RPMI8226 (cell line): ENCODE data around the gene ZFYVE9.
"Not testable (repeated sequence)": the region's sequence is repeated elsewhere in the genome, so short reads cannot be mapped to it uniquely, and the experiment has no call there.

Experiments
- DNase-seq: peaks from one replicate; pipeline ENCODE4 v3.0.0-alpha.2; 2015

Gene ZFYVE9

GRCh38 chr1:52192436-52192835 is 50.5 kb downstream of the ZFYVE9 start:
- DNase-seq: no peak

DNA sequence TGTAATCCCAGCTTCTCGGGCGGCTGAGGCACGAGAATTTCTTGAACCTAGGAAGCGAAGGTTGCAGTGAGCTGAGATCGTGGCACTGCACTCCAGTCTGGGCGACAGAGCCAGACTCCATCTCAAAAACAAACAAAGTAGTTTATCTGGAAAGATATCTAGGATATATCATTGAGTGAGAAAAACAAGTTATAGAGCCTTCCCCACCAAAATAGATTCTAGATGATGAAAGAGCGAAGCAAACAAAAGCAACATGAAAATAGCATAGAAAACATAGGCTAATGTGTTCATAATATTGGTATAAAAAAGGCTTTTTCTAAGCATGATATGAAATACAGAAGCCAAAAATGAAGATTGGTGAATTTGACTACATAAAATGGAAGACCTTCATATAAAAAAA is 52.1 kb downstream of the ZFYVE9 start:
- DNase-seq: no peak

DNA sequence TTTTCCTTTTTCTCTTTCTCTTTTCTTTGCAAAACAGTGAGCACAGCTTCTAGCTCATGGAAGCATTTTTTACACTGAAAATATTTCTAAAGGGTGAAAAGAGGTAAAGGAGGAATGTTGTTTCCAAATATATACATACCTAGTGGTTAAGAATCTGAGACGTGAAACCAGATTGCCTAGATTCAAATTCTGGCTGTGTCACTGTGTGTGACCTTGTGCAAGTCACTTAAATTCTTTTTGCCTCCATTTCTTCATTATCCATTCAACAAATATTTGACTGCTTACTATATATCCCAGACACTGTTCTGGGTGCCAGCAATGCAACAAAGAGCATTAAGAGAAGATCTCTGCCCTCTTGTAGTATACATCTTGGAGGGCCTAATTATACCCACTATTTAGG is 53.3 kb downstream of the ZFYVE9 start:
- no peak for DNase-seq

DNA sequence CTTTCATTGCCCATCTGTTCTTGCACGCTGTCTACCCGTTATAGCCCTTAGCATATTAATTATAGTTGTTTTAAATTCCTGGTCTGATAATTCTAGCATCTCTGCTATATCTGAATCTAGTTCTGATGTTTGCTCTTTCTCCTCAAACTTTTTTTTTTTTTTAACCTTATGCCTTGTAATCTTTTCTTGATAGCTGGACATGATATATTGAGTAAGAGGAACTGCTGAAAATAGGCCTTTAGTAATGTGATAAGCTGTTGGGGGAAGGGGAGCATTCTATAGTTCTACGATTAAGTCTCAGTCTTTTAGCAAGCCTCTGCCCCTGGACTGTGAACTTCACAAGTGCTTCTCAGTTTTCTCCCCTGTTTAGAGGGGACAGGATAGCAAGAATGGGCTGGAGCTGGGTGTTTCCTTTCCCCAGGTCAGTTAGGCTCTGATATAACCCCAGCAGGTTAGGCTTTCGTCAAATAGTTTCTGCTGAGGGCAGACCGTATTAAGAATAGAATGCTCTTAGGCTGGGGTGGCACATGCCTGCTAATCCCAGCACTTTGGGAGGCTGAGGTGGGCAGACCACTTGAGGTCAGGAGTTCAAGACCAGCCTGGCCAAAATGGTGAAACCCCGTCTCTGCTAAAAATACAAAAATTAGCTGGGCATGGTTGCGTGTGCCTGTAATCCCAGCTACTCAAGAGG is 62.2 kb downstream of the ZFYVE9 start:
- DNase-seq: no peak

DNA sequence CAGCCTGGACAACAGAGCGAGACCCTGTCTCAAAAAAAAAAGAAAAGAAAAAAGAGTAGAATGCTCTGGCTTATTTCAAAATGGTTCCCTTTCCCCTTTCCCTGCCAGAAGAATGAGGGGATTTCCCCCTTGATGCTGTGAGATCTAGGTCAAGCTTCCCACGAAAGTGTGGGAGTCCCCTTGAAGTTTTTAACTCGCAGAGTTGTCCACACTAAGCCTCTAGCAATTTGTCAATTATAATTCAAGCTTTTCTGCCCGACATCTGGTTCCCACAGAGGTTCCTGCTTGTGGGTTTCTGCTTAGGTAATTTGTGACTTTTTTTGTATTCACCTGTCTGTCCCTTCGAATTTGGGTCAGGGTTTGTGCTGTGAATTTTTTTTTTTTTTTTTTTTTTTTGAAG is 62.8 kb downstream of the ZFYVE9 start:
- DNase-seq: no peak

- DNase-seq: not testable (repeated sequence)
Measured at GRCh38 chr1:52206686-52207085, 64.8 kb downstream of the ZFYVE9 start.

DNA sequence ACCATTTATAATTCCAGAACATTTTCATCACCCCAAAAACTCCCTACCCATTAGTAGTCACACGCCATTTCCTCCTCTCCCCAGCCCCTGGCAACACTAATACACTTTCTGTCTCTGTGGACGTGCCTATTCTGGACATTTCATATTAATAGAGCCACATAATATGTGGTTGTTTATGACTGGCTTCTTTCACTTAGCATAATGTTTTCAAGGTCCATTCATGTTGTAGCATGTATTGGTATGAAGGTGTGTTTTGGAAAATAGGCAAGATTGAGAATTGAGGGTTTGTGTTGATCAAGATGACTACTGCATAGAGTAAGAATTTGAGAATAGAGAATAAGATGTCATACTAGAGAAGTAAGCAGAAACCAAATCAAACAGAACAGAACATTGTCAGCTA is 67.5 kb downstream of the ZFYVE9 start:
- DNase-seq: no peak

GRCh38 chr1:52210044-52210443 is 68.2 kb downstream of the ZFYVE9 start:
- no peak for DNase-seq

DNA sequence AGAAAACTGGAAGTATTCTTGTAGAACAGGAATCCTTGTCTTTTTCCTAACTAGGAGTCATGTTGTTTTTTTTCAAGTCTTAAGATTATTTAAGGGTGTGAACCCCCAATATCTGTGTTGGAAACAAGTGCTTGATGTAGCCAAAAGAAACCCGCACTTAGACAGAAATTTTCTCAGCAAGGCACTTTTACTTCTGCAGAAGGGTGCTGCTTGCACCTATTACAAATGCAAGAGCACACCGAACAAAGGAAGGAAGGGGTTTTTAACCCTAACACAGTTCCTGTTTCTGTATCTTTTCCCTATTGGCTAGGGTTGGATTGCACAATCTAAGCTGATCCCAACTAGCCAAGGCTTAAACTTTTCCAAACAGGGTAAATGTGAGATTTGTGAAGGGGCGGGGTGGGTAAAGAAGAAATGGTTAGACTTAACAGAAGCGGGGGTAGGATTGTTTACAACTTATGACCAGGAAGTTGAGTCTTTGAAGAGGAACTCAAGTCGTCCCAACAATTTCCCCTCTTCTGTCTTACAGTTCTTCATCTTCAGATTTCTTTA is 75.1 kb downstream of the ZFYVE9 start:
- DNase-seq: no peak

DNA sequence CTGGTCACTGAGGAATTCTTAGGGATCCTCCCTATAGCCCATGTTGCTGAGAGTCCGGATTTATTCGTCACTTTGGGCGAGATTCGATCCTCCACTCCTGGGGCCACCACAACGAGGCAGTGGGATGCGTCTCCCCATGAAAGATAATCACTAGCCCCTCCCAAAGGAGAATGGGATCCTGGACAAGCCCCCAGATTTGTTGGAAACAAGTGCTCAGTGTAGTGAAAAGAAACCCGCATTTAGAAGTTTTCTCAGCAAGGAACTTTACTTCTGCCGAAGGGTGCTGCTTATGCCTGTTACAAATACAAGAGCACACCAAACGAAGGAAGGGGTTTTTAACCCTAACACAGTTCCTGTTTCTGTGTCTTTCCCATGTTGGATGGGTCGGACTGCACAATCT is 83.3 kb downstream of the ZFYVE9 start:
- DNase-seq: no peak

DNA sequence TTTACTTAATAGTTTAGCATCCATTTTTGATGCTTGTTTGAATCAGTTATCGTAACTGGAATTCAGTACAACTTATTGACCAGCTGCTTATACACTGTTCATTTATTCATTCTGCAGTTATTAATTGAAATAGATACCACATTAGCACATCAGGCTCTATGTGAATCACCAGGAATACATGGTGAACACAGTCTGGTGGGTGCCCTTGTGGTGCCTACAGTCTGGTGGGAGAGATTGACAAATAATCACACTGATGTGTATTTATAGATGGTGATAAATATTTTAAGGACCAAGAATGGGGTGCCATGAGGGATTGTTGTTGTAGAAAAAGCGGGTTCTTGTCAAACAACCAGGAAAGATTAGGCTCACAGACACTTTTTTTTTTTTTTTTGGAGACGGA is 87.6 kb downstream of the ZFYVE9 start:
- no peak for DNase-seq

DNA sequence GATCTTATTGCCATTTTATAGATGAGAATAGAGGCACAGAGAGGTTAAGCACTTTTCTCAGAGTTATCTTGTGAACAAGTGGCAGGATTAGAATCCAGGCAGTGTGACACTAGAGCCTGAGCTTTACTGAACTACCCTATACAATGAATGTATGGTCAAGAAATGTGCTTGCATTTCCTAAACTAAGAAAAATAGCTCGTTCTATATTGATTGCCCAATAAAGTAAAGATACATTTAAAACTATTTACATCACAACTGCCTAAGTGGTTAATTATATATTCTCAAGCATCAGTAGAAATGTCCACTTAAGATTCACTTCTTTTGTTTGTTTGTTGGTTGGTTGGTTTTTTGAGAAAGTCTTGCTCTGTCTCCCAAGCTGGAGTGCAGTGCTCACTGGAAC is 91.6 kb downstream of the ZFYVE9 start:
- no peak for DNase-seq

DNA sequence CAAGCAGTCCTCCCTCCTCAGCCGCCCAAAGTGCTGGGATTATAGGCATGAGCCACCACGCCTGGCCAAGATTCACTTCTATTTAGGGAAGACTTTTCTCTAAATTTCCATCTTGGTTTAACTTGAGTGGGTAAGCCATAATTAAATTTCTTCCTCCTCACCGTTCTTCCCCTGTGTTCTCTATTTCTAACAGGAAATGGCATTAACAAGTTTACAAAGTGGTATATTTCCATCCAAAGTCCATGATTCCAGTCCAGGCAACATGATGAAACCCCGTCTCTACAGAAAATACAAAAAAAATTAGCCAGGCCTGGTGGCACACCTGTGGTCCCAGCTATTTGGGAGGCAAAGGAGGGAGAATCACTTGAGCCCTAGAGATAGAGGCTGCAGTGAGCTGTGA is 92.1 kb downstream of the ZFYVE9 start:
- DNase-seq: no peak

- no peak for DNase-seq
Measured at GRCh38 chr1:52234708-52235107, 92.8 kb downstream of the ZFYVE9 start.

- no peak for DNase-seq
Measured at GRCh38 chr1:52235646-52236045, 93.8 kb downstream of the ZFYVE9 start.

GRCh38 chr1:52237430-52237829 is 95.5 kb downstream of the ZFYVE9 start:
- DNase-seq: no peak

DNA sequence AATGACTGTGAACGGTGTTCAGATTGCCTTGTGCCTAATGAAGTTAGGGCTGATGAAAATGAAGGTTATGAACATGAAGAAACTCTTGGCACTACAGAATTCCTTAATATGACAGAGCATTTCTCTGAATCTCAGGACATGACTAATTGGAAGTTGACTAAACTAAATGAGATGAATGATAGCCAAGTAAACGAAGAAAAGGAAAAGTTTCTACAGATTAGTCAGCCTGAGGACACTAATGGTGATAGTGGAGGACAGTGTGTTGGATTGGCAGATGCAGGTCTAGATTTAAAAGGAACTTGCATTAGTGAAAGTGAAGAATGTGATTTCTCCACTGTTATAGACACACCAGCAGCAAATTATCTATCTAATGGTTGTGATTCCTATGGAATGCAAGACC is 96.6 kb downstream of the ZFYVE9 start:
- DNase-seq: no peak

DNA sequence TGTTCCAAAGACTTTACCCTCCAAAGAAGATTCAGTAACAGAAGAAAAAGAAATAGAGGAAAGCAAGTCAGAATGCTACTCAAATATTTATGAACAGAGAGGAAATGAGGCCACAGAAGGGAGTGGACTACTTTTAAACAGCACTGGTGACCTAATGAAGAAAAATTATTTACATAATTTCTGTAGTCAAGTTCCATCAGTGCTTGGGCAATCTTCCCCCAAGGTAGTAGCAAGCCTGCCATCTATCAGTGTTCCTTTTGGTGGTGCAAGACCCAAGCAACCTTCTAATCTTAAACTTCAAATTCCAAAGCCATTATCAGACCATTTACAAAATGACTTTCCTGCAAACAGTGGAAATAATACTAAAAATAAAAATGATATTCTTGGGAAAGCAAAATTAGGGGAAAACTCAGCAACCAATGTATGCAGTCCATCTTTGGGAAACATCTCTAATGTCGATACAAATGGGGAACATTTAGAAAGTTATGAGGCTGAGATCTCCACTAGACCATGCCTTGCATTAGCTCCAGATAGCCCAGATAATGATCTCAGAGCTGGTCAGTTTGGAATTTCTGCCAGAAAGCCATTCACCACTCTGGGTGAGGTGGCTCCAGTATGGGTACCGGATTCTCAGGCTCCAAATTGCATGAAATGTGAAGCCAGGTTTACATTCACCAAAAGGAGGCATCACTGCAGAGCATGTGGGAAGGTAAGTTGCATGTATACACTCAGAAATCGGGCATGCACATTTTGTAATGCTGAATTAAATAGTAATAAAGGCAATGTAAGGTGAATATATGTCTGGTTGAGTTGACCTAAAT is 97.2 kb downstream of the ZFYVE9 start:
- no peak for DNase-seq

GRCh38 chr1:52239708-52240001 is 97.8 kb downstream of the ZFYVE9 start:
- DNase-seq: peak; percentile 64

- no peak for DNase-seq
Measured at GRCh38 chr1:52240592-52241210, 98.8 kb downstream of the ZFYVE9 start.

DNA sequence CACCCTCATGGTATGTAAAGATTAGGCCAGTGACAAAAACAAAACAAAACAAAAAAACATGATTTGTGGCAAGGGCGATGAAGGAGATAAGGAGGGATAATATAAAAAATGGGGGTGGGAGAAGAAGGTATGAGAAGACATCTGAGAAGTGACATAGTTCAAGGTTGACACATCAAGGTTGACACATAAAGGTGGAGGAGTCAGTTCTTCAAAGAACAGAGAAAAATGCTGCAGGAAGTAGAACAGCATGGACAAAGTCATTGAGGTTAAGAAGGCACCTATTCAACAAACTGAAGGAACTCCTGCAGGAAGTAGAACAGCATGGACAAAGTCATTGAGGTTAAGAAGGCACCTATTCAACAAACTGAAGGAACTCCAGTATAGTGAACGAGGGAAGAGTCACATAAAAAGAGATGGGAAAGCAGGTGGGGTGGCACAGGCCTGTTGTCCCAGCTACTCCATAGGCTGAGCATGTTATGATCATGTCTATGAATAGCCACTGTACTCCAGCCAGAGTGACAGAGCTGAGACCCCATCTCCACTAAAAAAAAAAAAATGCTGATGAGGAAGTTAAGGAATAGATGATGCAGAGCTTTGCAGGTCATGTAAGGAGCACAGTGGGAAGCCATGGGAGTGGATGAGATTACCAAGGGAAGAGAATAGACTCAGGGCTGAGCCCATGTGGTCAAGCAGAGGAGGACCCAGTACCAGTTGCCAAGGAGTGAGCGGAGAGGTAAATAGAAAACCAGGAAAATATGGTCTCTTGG is 101.5 kb downstream of the ZFYVE9 start:
- DNase-seq: no peak

DNA sequence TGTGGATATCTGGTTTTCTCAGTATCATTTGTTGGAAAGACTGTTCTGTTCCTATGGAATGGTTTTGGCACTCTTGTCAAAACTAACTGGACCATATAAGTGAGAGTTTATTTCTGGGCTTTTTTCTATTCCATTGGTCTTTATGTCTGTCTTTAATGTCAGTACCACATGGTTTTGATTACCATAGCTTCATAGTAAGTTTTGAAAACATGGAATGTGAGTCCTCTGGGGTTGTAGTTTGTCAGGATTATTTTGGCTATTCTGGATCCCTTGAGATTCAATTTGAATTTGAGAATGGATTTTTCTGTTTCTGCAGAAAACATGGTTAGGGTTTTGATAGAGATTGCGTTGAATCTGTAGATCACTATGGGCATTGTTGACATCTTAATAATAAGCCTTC is 107.9 kb downstream of the ZFYVE9 start:
- no peak for DNase-seq

DNA sequence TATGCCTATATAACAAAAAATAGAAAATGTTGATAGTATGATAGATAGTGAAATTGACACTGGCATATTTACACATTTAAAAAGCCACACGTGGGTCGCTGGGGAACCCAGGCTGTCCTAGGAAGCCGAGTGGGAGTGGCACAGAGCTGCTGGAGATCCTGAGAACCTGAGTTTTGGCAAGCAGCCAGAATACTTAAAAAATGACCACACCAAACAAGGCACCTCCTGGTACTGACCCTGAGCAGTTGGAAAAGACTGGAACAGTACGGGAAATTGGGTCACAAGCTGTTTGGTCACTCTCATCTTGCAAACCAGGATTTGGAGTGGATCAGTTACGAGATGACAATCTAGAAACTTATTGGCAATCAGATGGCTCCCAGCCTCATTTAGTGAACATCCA is 111.5 kb downstream of the ZFYVE9 start:
- no peak for DNase-seq
